ENCODE data around the gene RRP1. TPM values are rescaled to one million over a fixed set of nuclear protein-coding genes. Genes with fewer than 3 reads are reported as not detected.

RRP1 gene
- total RNA-seq, 1 experiment from 2014 or later: 76.7 TPM

DNA sequence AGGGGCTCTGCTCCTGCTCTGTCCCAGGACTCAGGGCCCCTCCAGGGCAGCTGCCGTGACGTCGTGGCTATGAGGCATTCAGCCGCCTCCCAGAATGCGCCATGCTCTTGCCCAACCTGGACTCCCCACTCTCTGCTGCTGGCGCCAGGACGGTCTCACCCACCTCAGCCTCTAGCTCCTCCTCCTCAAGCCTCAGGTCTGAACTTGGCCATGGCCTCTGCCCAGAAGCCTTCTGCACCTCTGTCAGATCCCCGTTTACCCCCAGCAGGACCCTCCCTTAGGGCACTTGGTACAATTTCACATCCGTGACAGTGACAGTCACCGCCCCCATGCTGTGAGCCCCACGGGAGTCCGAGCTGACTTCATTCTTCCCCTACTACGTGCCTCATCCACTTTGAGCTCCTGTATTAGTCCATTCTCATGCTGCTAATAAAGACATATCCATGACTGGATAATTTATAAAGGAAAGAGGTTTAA lies 18.1 kb upstream of the RRP1 start:
- Histone ChIP-seq H3K4ac (ENCODE audit: low read depth, low read length) (no peak overlapping the region), H2BK5ac (ENCODE audit: insufficient read length, low read length) (no peak overlapping the region), H4K20me1 (ENCODE audit: control insufficient read depth, insufficient read depth, insufficient read length) (no peaks in the 10 kb centered on the region), H3K27ac (ENCODE audit: insufficient read length, low read depth, low read length) (no peak overlapping the region), H3K4me2 (ENCODE audit: insufficient read depth, insufficient read length, low read length) (no peak overlapping the region), H4K8ac (replicated peaks; ENCODE audit: insufficient read length, low read depth, low read length) (no peak overlapping the region), H3K79me2 (ENCODE audit: insufficient read depth, low read length) (no peaks in the 10 kb centered on the region; the same call in 1 of the 2 replicates), H3K14ac (ENCODE audit: insufficient read depth, low read length) (no peak overlapping the region; the same call in 1 of the 2 replicates), H2AK5ac (ENCODE audit: insufficient read length, low read length) (no peak overlapping the region), H2BK12ac (ENCODE audit: insufficient read length, low read depth, low read length) (no peak overlapping the region), H4K91ac (ENCODE audit: insufficient read length, low read depth, low read length) (no peak overlapping the region), H3K9ac (ENCODE audit: extremely low read depth, insufficient read length, low read length) (no peak overlapping the region), H3K23ac (ENCODE audit: insufficient read length, low read depth, low read length) (no peak overlapping the region), H3K27me3 (ENCODE audit: insufficient read depth, low read length) (no peaks in the 10 kb centered on the region), H3K79me1 (ENCODE audit: insufficient read depth, low read depth, low read length, poor library complexity, severe bottlenecking) (no peaks in the 10 kb centered on the region), H3K56ac (ENCODE audit: insufficient read length, low read depth, low read length) (no peak overlapping the region), H3K18ac (ENCODE audit: insufficient read length, low read depth, low read length) (no peak overlapping the region), H3K4me1 (ENCODE audit: insufficient read depth, low read length) (peaks cover 4% of the 10 kb centered on the region; the same call in 1 of the 2 replicates), H4K5ac (ENCODE audit: insufficient read length, low read depth, low read length) (no peak overlapping the region), H2AFZ (ENCODE audit: low read length) (no peak overlapping the region), H2BK120ac (ENCODE audit: low read depth, low read length, poor library complexity, severe bottlenecking) (no peak overlapping the region), H3K23me2 (ENCODE audit: insufficient read length, low read depth, low read length, poor library complexity, severe bottlenecking) (no peaks in the 10 kb centered on the region), H2BK15ac (ENCODE audit: low read depth, low read length) (no peak overlapping the region), H2BK20ac (ENCODE audit: low read depth, low read length, poor library complexity, severe bottlenecking) (no peak overlapping the region), H3T11ph (ENCODE audit: low read length) (no peak overlapping the region), H3K9me3 (ENCODE audit: control insufficient read depth, low read depth, low read length) (no peaks in the 10 kb centered on the region)
- Mint-ChIP-seq H3K4me3 (peak overlapping the region in 1 of 2 experiments; percentile 21; a peak in 2 of 5 replicates), H3K27ac (peak overlapping the region; percentile 23 to 72 (median 62); a peak in 5 of 7 replicates), H3K9me3 (no peaks in the 10 kb centered on the region; a peak in 1 of 5 replicates), H3K27me3 (ENCODE audit: low read depth) (peaks cover 1% of the 10 kb centered on the region; the same call in 1 of the 2 replicates), H3K4me1 (peaks cover 50 to 51% of the 10 kb centered on the region in 2 experiments), H3K36me3 (ENCODE audit: insufficient read depth in 1 of 3, low read depth in 3 of 3) (peaks cover 10 to 20% (median 18%) of the 10 kb centered on the region in 3 experiments; a peak in 6 of 7 replicates)
- DNase-seq: no peak
- WGBS (ENCODE audit: extremely low coverage, insufficient read length, low lambda C conversion rate): no CpG with 5 or more reads among the region's 13 CpGs
- TF ChIP-seq, protein P1, sequence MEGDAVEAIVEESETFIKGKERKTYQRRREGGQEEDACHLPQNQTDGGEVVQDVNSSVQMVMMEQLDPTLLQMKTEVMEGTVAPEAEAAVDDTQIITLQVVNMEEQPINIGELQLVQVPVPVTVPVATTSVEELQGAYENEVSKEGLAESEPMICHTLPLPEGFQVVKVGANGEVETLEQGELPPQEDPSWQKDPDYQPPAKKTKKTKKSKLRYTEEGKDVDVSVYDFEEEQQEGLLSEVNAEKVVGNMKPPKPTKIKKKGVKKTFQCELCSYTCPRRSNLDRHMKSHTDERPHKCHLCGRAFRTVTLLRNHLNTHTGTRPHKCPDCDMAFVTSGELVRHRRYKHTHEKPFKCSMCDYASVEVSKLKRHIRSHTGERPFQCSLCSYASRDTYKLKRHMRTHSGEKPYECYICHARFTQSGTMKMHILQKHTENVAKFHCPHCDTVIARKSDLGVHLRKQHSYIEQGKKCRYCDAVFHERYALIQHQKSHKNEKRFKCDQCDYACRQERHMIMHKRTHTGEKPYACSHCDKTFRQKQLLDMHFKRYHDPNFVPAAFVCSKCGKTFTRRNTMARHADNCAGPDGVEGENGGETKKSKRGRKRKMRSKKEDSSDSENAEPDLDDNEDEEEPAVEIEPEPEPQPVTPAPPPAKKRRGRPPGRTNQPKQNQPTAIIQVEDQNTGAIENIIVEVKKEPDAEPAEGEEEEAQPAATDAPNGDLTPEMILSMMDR (conservative IDR thresholded peaks at IDR 0.05): no peak

Data from H9 (cell line).